ENCODE data around the gene CFAP92. TPM values are rescaled to one million over a fixed set of nuclear protein-coding genes. Genes with fewer than 3 reads are reported as not detected.
"Not testable (repeated sequence)": the region's sequence is repeated elsewhere in the genome, so short reads cannot be mapped to it uniquely, and the experiment has no call there.

CFAP92 gene
- total RNA-seq, 4 donors from 2014 or later, result 0.40 to 2.5 (median 0.57) TPM

- H3K27me3 ChIP-seq, result no peaks in the 10 kb centered on the region
- intact Hi-C loops (cut with DNase I), result no loop called here
- no peaks in the 10 kb centered on the region for H3K9me3 ChIP-seq
- no peak overlapping the region for H3K4me3 ChIP-seq (replicated peaks in 1 of 3)
- no peaks in the 10 kb centered on the region for H3K36me3 ChIP-seq
- no peak overlapping the region for H3K27ac ChIP-seq
- 81 to 83% methylated on average over 4 of the region's 4 CpGs for WGBS, 2 donors
- peaks cover 0 to 7% of the 10 kb centered on the region in 2 donors for H3K4me1 ChIP-seq
- no peak for DNase-seq
- TF ChIP-seq POLR2A (IDR thresholded peaks at IDR 0.05), result no peak
These were observed 126.4 kb downstream of the CFAP92 start for GRCh38 chr3:128867200-128868125.

GRCh38 chr3:128864849-128865804, 128.7 kb downstream of the CFAP92 start:
- H3K27me3 ChIP-seq; H3K9me3 ChIP-seq; H3K4me3 ChIP-seq (replicated peaks in 1 of 3); H3K4me1 ChIP-seq; H3K36me3 ChIP-seq; intact Hi-C loops (cut with DNase I); H3K27ac ChIP-seq: not testable (repeated sequence)
- 45 to 56% methylated on average over 16 to 20 of the region's 25 CpGs for WGBS, 2 donors
- peak; percentile 15 to 34 for DNase-seq

GRCh38 chr3:128864351-128864811, 129.5 kb downstream of the CFAP92 start:
- Histone ChIP-seq H3K4me3 (replicated peaks in 1 of 3) (no peak overlapping the region), H3K9me3 (no peaks in the 10 kb centered on the region), H3K4me1 (peaks cover 0 to 7% of the 10 kb centered on the region in 2 donors), H3K36me3 (no peaks in the 10 kb centered on the region), H3K27me3 (no peaks in the 10 kb centered on the region), H3K27ac (no peak overlapping the region)
- WGBS, 2 donors, result 58 to 66% methylated on average over 10 to 11 of the region's 11 CpGs
- TF ChIP-seq CTCF (IDR thresholded peaks at IDR 0.05), result no peak
- TF ChIP-seq POLR2A (IDR thresholded peaks at IDR 0.05), result no peak
- intact Hi-C loops (cut with DNase I), result no loop called here
- DNase-seq, result no peak

DNA sequence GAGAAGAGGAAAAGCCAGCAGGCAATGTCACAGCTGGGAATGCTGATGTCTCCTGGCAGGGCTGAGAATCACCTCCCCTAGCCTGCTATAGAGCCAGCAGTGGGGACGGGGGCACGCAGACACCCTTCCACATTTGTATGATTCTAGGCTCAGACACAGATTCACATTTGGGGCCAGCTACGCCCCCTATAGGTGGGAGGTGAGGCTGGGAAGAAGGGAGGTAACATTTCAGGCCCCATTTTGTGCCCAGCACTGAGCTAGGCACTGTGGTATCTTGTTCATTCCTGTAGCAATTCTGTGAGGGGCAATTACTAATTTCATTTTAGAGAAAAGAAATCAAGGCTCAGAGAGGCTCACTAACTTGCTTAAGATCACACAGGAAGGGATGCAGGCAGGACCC, 130.3 kb downstream of the CFAP92 start:
- DNase-seq, result no peak
- 79 to 87% methylated on average over 3 of the region's 3 CpGs for WGBS, 2 donors
- no peaks in the 10 kb centered on the region for H3K27me3 ChIP-seq
- no peaks in the 10 kb centered on the region for H3K36me3 ChIP-seq
- H3K27ac ChIP-seq, result no peak overlapping the region
- no peaks in the 10 kb centered on the region for H3K9me3 ChIP-seq
- H3K4me3 ChIP-seq (replicated peaks in 1 of 3), result no peak overlapping the region
- peaks cover 0 to 7% of the 10 kb centered on the region in 2 donors for H3K4me1 ChIP-seq
- TF ChIP-seq POLR2A (IDR thresholded peaks at IDR 0.05) (no peak), CTCF (IDR thresholded peaks at IDR 0.05) (no peak)
- intact Hi-C loops (cut with DNase I), result no loop called here

- no peak for TF ChIP-seq POLR2A (IDR thresholded peaks at IDR 0.05)
- no peak for TF ChIP-seq CTCF (IDR thresholded peaks at IDR 0.05)
- Histone ChIP-seq H3K4me3 (replicated peaks in 1 of 3) (no peak overlapping the region), H3K4me1 (peaks cover 0 to 7% of the 10 kb centered on the region in 2 donors), H3K36me3 (no peaks in the 10 kb centered on the region), H3K9me3 (no peaks in the 10 kb centered on the region), H3K27ac (no peak overlapping the region), H3K27me3 (no peaks in the 10 kb centered on the region)
- 88 to 92% methylated on average over 6 of the region's 6 CpGs for WGBS, 2 donors
- intact Hi-C loops (cut with DNase I), result no loop called here
- DNase-seq, result no peak
These were observed 132.4 kb downstream of the CFAP92 start for GRCh38 chr3:128861491-128861890.

Small RNA genes within 50 kb of the gene (small RNA-seq; reads per million reads assigned to genes)
- not detected for gene AC112484.4

Other genes with a start within 250 kb of the CFAP92 start
- 10 to 100 TPM; 38.4 to 78.8 (median 61.0) TPM for gene ACAD9, start 114.5 kb downstream of the CFAP92 start, total RNA-seq
- 10 to 100 TPM in 2 of 4 donors, 1 to 10 TPM in 2; 3.6 to 16.8 (median 9.9) TPM for gene EFCC1, start 7.2 kb upstream of the CFAP92 start, total RNA-seq
- not detected for gene GP9, start 66.7 kb upstream of the CFAP92 start, total RNA-seq
- gene RAB43, start 127.7 kb upstream of the CFAP92 start, total RNA-seq, result 10 to 100 TPM; 22.8 to 34.4 (median 26.1) TPM
- 10 to 100 TPM; 15.8 to 31.8 (median 20.2) TPM for gene ISY1, start 167.0 kb upstream of the CFAP92 start, total RNA-seq
- 100 to 1,000 TPM; 390 to 480 (median 421) TPM for gene CNBP, start 189.8 kb upstream of the CFAP92 start, total RNA-seq

All from thyroid gland (tissue), 4 donors.